DOHH2 (cell line): ENCODE measurements around the gene ZNF668.
"Not testable (repeated sequence)": the region's sequence is repeated elsewhere in the genome, so short reads cannot be mapped to it uniquely, and the experiment has no call there.

Experiments
- H3F3A ChIP-seq: fragments of 200-600 bp; sonication (generic), shearing (Covaris generic); 2 replicates; pipeline ENCODE4 v1.6.0; 2016; ENCODE audit warnings: antibody characterized with exemption, mild to moderate bottlenecking; ENCODE audit not compliant: control insufficient read depth, insufficient read depth
- H3K27ac ChIP-seq: fragments of 200-600 bp; sonication (generic); 2 replicates; pipeline ENCODE4 v1.5.1; 2014; ENCODE audit warnings: low read depth, mild to moderate bottlenecking, low read length, moderate library complexity
- H3K27me3 ChIP-seq: fragments of 200-600 bp; sonication (generic); 2 replicates; pipeline ENCODE4 v1.6.1; 2014; ENCODE audit warnings: mild to moderate bottlenecking, low read length, mixed read lengths; ENCODE audit not compliant: control insufficient read depth
- H3K36me3 ChIP-seq: fragments of 200-600 bp; sonication (generic); 2 replicates; pipeline ENCODE4 v1.6.1; 2014; ENCODE audit warnings: mild to moderate bottlenecking, low read length, moderate library complexity, mixed read lengths; ENCODE audit not compliant: control insufficient read depth
- H3K4me1 ChIP-seq: fragments of 200-600 bp; sonication (generic); 2 replicates; pipeline ENCODE4 v1.6.1; 2014; ENCODE audit warnings: mild to moderate bottlenecking, low read length, mixed read lengths; ENCODE audit not compliant: control insufficient read depth
- H3K4me2 ChIP-seq: fragments of 200-600 bp; sonication (generic); 2 replicates; pipeline ENCODE4 v1.6.0; 2014; ENCODE audit warnings: mild to moderate bottlenecking, low read length, moderate library complexity
- H3K4me3 ChIP-seq: fragments of 200-600 bp; sonication (generic); 2 replicates; pipeline ENCODE4 v1.5.1; 2014; ENCODE audit warnings: mild to moderate bottlenecking, low read length, mixed read lengths
- H3K79me2 ChIP-seq: fragments of 200-600 bp; sonication (generic); 2 replicates; pipeline ENCODE4 v1.6.1; 2014; ENCODE audit warnings: mild to moderate bottlenecking, low read length, mixed read lengths; ENCODE audit not compliant: control insufficient read depth
- H3K9me2 ChIP-seq: fragments of 200-600 bp; sonication (generic); replicated peaks from 2 replicates; pipeline ENCODE4 v1.6.1; 2014; ENCODE audit warnings: mild to moderate bottlenecking, low read length, mixed read lengths; ENCODE audit not compliant: control insufficient read depth
- H3K9me3 ChIP-seq: fragments of 200-600 bp; sonication (generic); 2 replicates; pipeline ENCODE4 v1.6.1; 2014; ENCODE audit warnings: antibody characterized with exemption, low read length, mixed read lengths; ENCODE audit not compliant: control insufficient read depth, insufficient read depth
- H4K20me1 ChIP-seq: fragments of 200-600 bp; sonication (generic); 2 replicates; pipeline ENCODE4 v1.6.0; 2014; ENCODE audit warnings: low read depth, mild to moderate bottlenecking, antibody characterized with exemption, low read length, moderate library complexity; ENCODE audit not compliant: control insufficient read depth, insufficient read depth
- CTCF ChIP-seq: fragments of 200-600 bp; sonication (generic); IDR thresholded peaks from one replicate; pipeline ENCODE4 v1.5.1; 2014; ENCODE audit warnings: antibody characterized with exemption, mild to moderate bottlenecking, low read depth, low read length; ENCODE audit not compliant: poor library complexity, severe bottlenecking
- EZH2phosphoT487 ChIP-seq: fragments of 200-600 bp; sonication (generic); IDR thresholded peaks from 2 replicates; pipeline ENCODE4 v1.6.1; 2017; ENCODE audit warnings: borderline replicate concordance, mild to moderate bottlenecking, antibody characterized with exemption, low read length, moderate library complexity, mixed read lengths

Gene ZNF668

GRCh38 chr16:31107465-31107867, 33.4 kb upstream of the ZNF668 start:
- H4K20me1 ChIP-seq: no peaks in the 10 kb centered on the region
- peaks cover 20% of the 10 kb centered on the region for H3K79me2 ChIP-seq
- H3K9me2 ChIP-seq: no peaks in the 10 kb centered on the region
- H3K4me1 ChIP-seq: peaks cover 23% of the 10 kb centered on the region
- H3K27me3 ChIP-seq: no peaks in the 10 kb centered on the region
- H3K9me3 ChIP-seq: no peaks in the 10 kb centered on the region
- no peak for TF ChIP-seq CTCF
- TF ChIP-seq EZH2phosphoT487: no peak
- peak overlapping the region; percentile 92 for H3K4me3 ChIP-seq
- peaks cover 33% of the 10 kb centered on the region for H3K36me3 ChIP-seq
- H3K27ac ChIP-seq: 0 out of 2 replicates have a peak overlapping the region, but pooled peaks have one; percentile 36
- peak overlapping the region; percentile 99 for H3K4me2 ChIP-seq
- no peaks in the 10 kb centered on the region for H3F3A ChIP-seq

- peaks cover 20% of the 10 kb centered on the region for H3K79me2 ChIP-seq
- no peaks in the 10 kb centered on the region for H3K9me3 ChIP-seq
- no peak overlapping the region for H3K27ac ChIP-seq
- H3K4me3 ChIP-seq: peak overlapping the region; percentile 92
- TF ChIP-seq EZH2phosphoT487: no peak
- TF ChIP-seq CTCF: no peak
- H4K20me1 ChIP-seq: no peaks in the 10 kb centered on the region
- H3K4me1 ChIP-seq: peaks cover 23% of the 10 kb centered on the region
- peaks cover 26% of the 10 kb centered on the region for H3K36me3 ChIP-seq
- H3K9me2 ChIP-seq: no peaks in the 10 kb centered on the region
- no peaks in the 10 kb centered on the region for H3F3A ChIP-seq
- H3K27me3 ChIP-seq: no peaks in the 10 kb centered on the region
- H3K4me2 ChIP-seq: peak overlapping the region; percentile 99
These were observed 32.7 kb upstream of the ZNF668 start for GRCh38 chr16:31106509-31107464.

GRCh38 chr16:31105677-31106213, 31.7 kb upstream of the ZNF668 start:
- Histone ChIP-seq H3K9me3 (no peaks in the 10 kb centered on the region), H3K4me3 (peak overlapping the region; percentile 47), H3K4me2 (peak overlapping the region; percentile 50), H3K4me1 (peaks cover 23% of the 10 kb centered on the region), H3K36me3 (peaks cover 16% of the 10 kb centered on the region), H4K20me1 (no peaks in the 10 kb centered on the region), H3K27me3 (no peaks in the 10 kb centered on the region), H3K9me2 (no peaks in the 10 kb centered on the region), H3F3A (no peaks in the 10 kb centered on the region), H3K79me2 (peaks cover 20% of the 10 kb centered on the region), H3K27ac (no peak overlapping the region)
- peak; percentile 66 for TF ChIP-seq CTCF
- TF ChIP-seq EZH2phosphoT487: no peak

GRCh38 chr16:31100876-31101641, 27.0 kb upstream of the ZNF668 start:
- H3K4me3 ChIP-seq, H3K27ac ChIP-seq, H3K4me2 ChIP-seq, H3F3A ChIP-seq, H3K9me2 ChIP-seq, H3K27me3 ChIP-seq, H3K79me2 ChIP-seq, H3K9me3 ChIP-seq, H3K36me3 ChIP-seq, H3K4me1 ChIP-seq, H4K20me1 ChIP-seq: not testable (repeated sequence)
